HEK293T (cell line): ENCODE measurements around the gene EBPL.

ENCODE experiments used
- ARNT ChIP-seq: fragments of 450-650 bp; IDR thresholded peaks from 2 replicates; pipeline ENCODE4 v1.6.1; 2017; ENCODE audit warnings: mild to moderate bottlenecking
- BHLHE40 ChIP-seq: fragments of 450-650 bp; IDR thresholded peaks from 2 replicates; pipeline ENCODE4 v1.6.1; 2016; ENCODE audit warnings: mild to moderate bottlenecking, moderate library complexity, borderline replicate concordance
- ELF4 ChIP-seq: fragments of 450-650 bp; IDR thresholded peaks from 2 replicates; pipeline ENCODE4 v1.6.1; 2017; ENCODE audit warnings: antibody characterized with exemption
- FOXK2 ChIP-seq: fragments of 450-650 bp; IDR thresholded peaks from 2 replicates; pipeline ENCODE4 v1.6.1; 2016; ENCODE audit warnings: mild to moderate bottlenecking
- SP1 ChIP-seq: fragments of 450-650 bp; IDR thresholded peaks from 2 replicates; pipeline ENCODE4 v1.6.1; 2017
- TARDBP ChIP-seq: fragments of 450-650 bp; IDR thresholded peaks from 2 replicates; pipeline ENCODE4 v1.6.1; 2016

GRCh38 chr13:49643035-49643646 is 48.1 kb downstream of the EBPL start:
- TF ChIP-seq BHLHE40 (no peak), TARDBP (no peak), SP1 (no peak), ELF4 (no peak), FOXK2 (no peak), ARNT (no peak)
